ENCODE results near the gene RHBDL1.

DNA sequence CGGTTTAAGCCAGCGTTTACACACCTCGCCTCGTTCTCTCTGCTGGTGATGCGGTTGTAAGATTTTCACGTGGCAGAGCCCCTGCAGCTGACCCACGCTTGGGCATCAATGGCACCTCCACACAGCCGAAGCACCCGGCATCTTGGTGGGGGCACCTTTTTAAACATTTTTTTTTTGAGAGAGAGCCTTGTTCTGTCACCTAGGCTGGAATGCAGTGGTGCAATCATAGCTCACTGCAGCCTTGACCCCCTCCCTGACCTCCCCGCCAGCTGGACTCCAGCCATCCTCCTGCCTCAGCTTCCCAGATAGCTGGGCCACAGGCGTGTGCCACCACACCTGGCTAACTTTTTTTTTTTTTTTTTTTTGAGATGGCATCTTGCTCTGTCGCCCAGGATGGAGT lies 21.4 kb upstream of the RHBDL1 start:
- TF ChIP-seq MAX (IDR thresholded peaks at IDR 0.05; ENCODE audit: insufficient read depth, insufficient read length) (no peak), JUN (IDR thresholded peaks at IDR 0.05; ENCODE audit: borderline replicate concordance, insufficient read depth, insufficient read length, low read depth) (no peak), POLR2AphosphoS5 (IDR thresholded peaks at IDR 0.05; ENCODE audit: insufficient read depth, low read depth, low read length) (no peak), POLR2A (IDR thresholded peaks at IDR 0.05; ENCODE audit: low read depth, low read length) (no peak), FOS (IDR thresholded peaks at IDR 0.05; ENCODE audit: borderline replicate concordance, insufficient read depth, low read length) (no peak)
- TF ChIP-seq, protein P1, sequence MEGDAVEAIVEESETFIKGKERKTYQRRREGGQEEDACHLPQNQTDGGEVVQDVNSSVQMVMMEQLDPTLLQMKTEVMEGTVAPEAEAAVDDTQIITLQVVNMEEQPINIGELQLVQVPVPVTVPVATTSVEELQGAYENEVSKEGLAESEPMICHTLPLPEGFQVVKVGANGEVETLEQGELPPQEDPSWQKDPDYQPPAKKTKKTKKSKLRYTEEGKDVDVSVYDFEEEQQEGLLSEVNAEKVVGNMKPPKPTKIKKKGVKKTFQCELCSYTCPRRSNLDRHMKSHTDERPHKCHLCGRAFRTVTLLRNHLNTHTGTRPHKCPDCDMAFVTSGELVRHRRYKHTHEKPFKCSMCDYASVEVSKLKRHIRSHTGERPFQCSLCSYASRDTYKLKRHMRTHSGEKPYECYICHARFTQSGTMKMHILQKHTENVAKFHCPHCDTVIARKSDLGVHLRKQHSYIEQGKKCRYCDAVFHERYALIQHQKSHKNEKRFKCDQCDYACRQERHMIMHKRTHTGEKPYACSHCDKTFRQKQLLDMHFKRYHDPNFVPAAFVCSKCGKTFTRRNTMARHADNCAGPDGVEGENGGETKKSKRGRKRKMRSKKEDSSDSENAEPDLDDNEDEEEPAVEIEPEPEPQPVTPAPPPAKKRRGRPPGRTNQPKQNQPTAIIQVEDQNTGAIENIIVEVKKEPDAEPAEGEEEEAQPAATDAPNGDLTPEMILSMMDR (IDR thresholded peaks at IDR 0.05; ENCODE audit: extremely low read depth in 1 of 2, insufficient read depth in 1 of 2, low read depth in 1 of 2, low read length in 2 of 2): no peak

All from endothelial cell of umbilical vein (primary cell).